ENCODE measurements around the gene LAMTOR2.

DNA sequence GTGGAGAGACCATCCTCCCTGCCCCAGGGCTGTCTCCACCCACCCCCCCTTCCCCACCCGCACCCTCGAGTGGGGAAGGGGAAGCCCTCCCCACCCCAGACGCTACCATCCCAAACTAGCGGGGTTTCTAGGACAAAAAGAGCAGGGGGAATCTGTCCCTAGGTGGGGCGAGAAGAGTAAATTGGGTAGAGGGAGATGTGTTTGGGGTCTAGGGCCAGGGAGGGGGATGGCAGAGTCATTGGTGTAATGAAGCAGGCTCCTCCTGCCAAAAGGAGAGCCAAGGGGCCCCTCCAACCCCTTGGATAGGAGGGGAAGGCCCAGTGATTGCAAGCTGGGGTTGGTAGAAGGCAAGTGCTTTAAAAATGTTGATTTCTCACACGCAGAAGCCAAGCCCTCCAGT is 17.7 kb downstream of the LAMTOR2 start:
- TF ChIP-seq, protein P1, sequence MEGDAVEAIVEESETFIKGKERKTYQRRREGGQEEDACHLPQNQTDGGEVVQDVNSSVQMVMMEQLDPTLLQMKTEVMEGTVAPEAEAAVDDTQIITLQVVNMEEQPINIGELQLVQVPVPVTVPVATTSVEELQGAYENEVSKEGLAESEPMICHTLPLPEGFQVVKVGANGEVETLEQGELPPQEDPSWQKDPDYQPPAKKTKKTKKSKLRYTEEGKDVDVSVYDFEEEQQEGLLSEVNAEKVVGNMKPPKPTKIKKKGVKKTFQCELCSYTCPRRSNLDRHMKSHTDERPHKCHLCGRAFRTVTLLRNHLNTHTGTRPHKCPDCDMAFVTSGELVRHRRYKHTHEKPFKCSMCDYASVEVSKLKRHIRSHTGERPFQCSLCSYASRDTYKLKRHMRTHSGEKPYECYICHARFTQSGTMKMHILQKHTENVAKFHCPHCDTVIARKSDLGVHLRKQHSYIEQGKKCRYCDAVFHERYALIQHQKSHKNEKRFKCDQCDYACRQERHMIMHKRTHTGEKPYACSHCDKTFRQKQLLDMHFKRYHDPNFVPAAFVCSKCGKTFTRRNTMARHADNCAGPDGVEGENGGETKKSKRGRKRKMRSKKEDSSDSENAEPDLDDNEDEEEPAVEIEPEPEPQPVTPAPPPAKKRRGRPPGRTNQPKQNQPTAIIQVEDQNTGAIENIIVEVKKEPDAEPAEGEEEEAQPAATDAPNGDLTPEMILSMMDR (conservative IDR thresholded peaks at IDR 0.05; ENCODE audit: low read length), result no peak
- no peak for TF ChIP-seq EZH2phosphoT487 (IDR thresholded peaks at IDR 0.05; ENCODE audit: borderline replicate concordance)

Data from Loucy (cell line).